Measurements from ENCODE around the gene RFWD3. TPM values are rescaled to one million over a fixed set of nuclear protein-coding genes. Genes with fewer than 3 reads are reported as not detected.

RFWD3 gene
- total RNA-seq, 1 experiment from 2014 or later: 53.7 TPM

- CTCF ChIA-PET: no interaction called here
Observed at GRCh38 chr16:74622005-74622404, 44.7 kb downstream of the RFWD3 start.

GRCh38 chr16:74617206-74617788 lies 49.4 kb downstream of the RFWD3 start:
- no peaks in the 10 kb centered on the region for H3K27me3 ChIP-seq (ENCODE audit: control insufficient read depth, insufficient read depth, low read length)
- no peak overlapping the region for H3K27ac ChIP-seq (ENCODE audit: low read length)
- no peak for ATAC-seq
- peaks cover 4% of the 10 kb centered on the region for H3K36me3 ChIP-seq (ENCODE audit: control insufficient read depth, insufficient read depth, low read length)
- intact Hi-C loops (cut with micrococcal nuclease; ENCODE audit: unreplicated experiment): no loop called here
- H3K4me3 ChIP-seq (ENCODE audit: low read depth in 2 of 2, low read length in 2 of 2): no peak overlapping the region
- DNase-seq (ENCODE audit: low read depth, low spot score): no peak
- no TSS peak for BruUV-seq (replicated peaks)
- H3K9me3 ChIP-seq (ENCODE audit: control insufficient read depth, insufficient read depth, low read depth, low read length): no peaks in the 10 kb centered on the region
- CTCF ChIA-PET: no interaction called here
- in situ Hi-C loops (cut with HindIII; ENCODE audit: low pct_unique_long_range_greater_than_20kb, low sequenced_read_pairs): no loop called here
- no peaks in the 10 kb centered on the region for H3K4me1 ChIP-seq (ENCODE audit: control insufficient read depth, insufficient read depth, low read length)
- POLR2A ChIA-PET: no interaction called here
- TF ChIP-seq POLR2AphosphoS5 (IDR thresholded peaks at IDR 0.05; ENCODE audit: low read depth, low read length) (no peak), TCF7L2 (IDR thresholded peaks at IDR 0.05; ENCODE audit: low read depth, low read length) (no peak), SIN3A (IDR thresholded peaks at IDR 0.05; ENCODE audit: borderline replicate concordance, insufficient read depth, low read depth, low read length) (no peak), REST (IDR thresholded peaks at IDR 0.05; ENCODE audit: insufficient read depth in 1 of 2, low read depth in 2 of 2, low read length in 1 of 2) (no peak), CTCF (IDR thresholded peaks at IDR 0.05) (no peak)

More at GRCh38 chr16:74622005-74622404, 44.7 kb downstream of the RFWD3 start:
- no peak overlapping the region for H3K27ac ChIP-seq (ENCODE audit: low read length)
- intact Hi-C loops (cut with micrococcal nuclease; ENCODE audit: unreplicated experiment) (no loop called here), in situ Hi-C loops (cut with HindIII; ENCODE audit: low pct_unique_long_range_greater_than_20kb, low sequenced_read_pairs) (no loop called here)
- TF ChIP-seq REST (IDR thresholded peaks at IDR 0.05; ENCODE audit: insufficient read depth in 1 of 2, low read depth in 2 of 2, low read length in 1 of 2) (no peak), TCF7L2 (IDR thresholded peaks at IDR 0.05; ENCODE audit: low read depth, low read length) (no peak), CTCF (IDR thresholded peaks at IDR 0.05) (no peak), SIN3A (IDR thresholded peaks at IDR 0.05; ENCODE audit: borderline replicate concordance, insufficient read depth, low read depth, low read length) (no peak), POLR2AphosphoS5 (IDR thresholded peaks at IDR 0.05; ENCODE audit: low read depth, low read length) (no peak)
- H3K9me3 ChIP-seq (ENCODE audit: control insufficient read depth, insufficient read depth, low read depth, low read length): no peaks in the 10 kb centered on the region
- no peak overlapping the region for H3K4me3 ChIP-seq (ENCODE audit: low read depth in 2 of 2, low read length in 2 of 2)
- POLR2A ChIA-PET: no interaction called here
- H3K36me3 ChIP-seq (ENCODE audit: control insufficient read depth, insufficient read depth, low read length): peaks cover 25% of the 10 kb centered on the region
- no peaks in the 10 kb centered on the region for H3K27me3 ChIP-seq (ENCODE audit: control insufficient read depth, insufficient read depth, low read length)
- no peak for DNase-seq (ENCODE audit: low read depth, low spot score)
- no peak for ATAC-seq
- BruUV-seq (replicated peaks): no TSS peak
- no peaks in the 10 kb centered on the region for H3K4me1 ChIP-seq (ENCODE audit: control insufficient read depth, insufficient read depth, low read length)

Data from Panc1 (cell line).